ENCODE results near the gene ZWILCH.

The ZWILCH gene

GRCh38 chr15:66481107-66481856 is 23.8 kb upstream of the ZWILCH start:
- TF ChIP-seq EZH2 (optimal IDR thresholded peaks at IDR 0.05; ENCODE audit: low read depth, low read length): no peak
- TF ChIP-seq EZH2phosphoT487 (IDR thresholded peaks at IDR 0.05; ENCODE audit: low read length): no peak
- TF ChIP-seq, protein P1, sequence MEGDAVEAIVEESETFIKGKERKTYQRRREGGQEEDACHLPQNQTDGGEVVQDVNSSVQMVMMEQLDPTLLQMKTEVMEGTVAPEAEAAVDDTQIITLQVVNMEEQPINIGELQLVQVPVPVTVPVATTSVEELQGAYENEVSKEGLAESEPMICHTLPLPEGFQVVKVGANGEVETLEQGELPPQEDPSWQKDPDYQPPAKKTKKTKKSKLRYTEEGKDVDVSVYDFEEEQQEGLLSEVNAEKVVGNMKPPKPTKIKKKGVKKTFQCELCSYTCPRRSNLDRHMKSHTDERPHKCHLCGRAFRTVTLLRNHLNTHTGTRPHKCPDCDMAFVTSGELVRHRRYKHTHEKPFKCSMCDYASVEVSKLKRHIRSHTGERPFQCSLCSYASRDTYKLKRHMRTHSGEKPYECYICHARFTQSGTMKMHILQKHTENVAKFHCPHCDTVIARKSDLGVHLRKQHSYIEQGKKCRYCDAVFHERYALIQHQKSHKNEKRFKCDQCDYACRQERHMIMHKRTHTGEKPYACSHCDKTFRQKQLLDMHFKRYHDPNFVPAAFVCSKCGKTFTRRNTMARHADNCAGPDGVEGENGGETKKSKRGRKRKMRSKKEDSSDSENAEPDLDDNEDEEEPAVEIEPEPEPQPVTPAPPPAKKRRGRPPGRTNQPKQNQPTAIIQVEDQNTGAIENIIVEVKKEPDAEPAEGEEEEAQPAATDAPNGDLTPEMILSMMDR (IDR thresholded peaks at IDR 0.05; ENCODE audit: low read length): no peak
- no peaks in the 10 kb centered on the region for H4K20me1 ChIP-seq (ENCODE audit: insufficient read depth, low read length)
- no peak for DNase-seq
- no peaks in the 10 kb centered on the region for H3K36me3 ChIP-seq (replicated peaks; ENCODE audit: insufficient read depth, low read length)
- H3K9me3 ChIP-seq (replicated peaks; ENCODE audit: insufficient read depth, low read length): no peaks in the 10 kb centered on the region
- no peaks in the 10 kb centered on the region for H3K9me2 ChIP-seq (replicated peaks; ENCODE audit: insufficient read depth, low read length)
- H2AFZ ChIP-seq (ENCODE audit: low read length): no peak overlapping the region
- no peaks in the 10 kb centered on the region for H3F3A ChIP-seq (ENCODE audit: insufficient read depth, low read length)
- no peak overlapping the region for H3K4me3 ChIP-seq (ENCODE audit: low read length)
- H3K4me2 ChIP-seq (ENCODE audit: low read depth, low read length): no peak overlapping the region
- no peaks in the 10 kb centered on the region for H3K27me3 ChIP-seq (replicated peaks; ENCODE audit: insufficient read depth, low read length)
- no peaks in the 10 kb centered on the region for H3K4me1 ChIP-seq (ENCODE audit: low read length)
- no peak overlapping the region for H3K9ac ChIP-seq (ENCODE audit: low read length)
- H3K27ac ChIP-seq (ENCODE audit: low read length): no peak overlapping the region
- H3K79me2 ChIP-seq (ENCODE audit: low read length): 0 out of 2 replicates have a peak, but pooled peaks cover 1% of the 10 kb centered on the region

GRCh38 chr15:66482539-66482938 is 22.6 kb upstream of the ZWILCH start:
- no peak overlapping the region for H3K4me3 ChIP-seq (ENCODE audit: low read length)
- no peaks in the 10 kb centered on the region for H3K36me3 ChIP-seq (replicated peaks; ENCODE audit: insufficient read depth, low read length)
- H2AFZ ChIP-seq (ENCODE audit: low read length): no peak overlapping the region
- no peaks in the 10 kb centered on the region for H3K4me1 ChIP-seq (ENCODE audit: low read length)
- H3K9ac ChIP-seq (ENCODE audit: low read length): no peak overlapping the region
- H3F3A ChIP-seq (ENCODE audit: insufficient read depth, low read length): no peaks in the 10 kb centered on the region
- no peak for DNase-seq
- H3K27ac ChIP-seq (ENCODE audit: low read length): no peak overlapping the region
- H3K9me2 ChIP-seq (replicated peaks; ENCODE audit: insufficient read depth, low read length): no peaks in the 10 kb centered on the region
- H4K20me1 ChIP-seq (ENCODE audit: insufficient read depth, low read length): no peaks in the 10 kb centered on the region
- no peaks in the 10 kb centered on the region for H3K79me2 ChIP-seq (ENCODE audit: low read length)
- H3K4me2 ChIP-seq (ENCODE audit: low read depth, low read length): no peak overlapping the region
- TF ChIP-seq, protein P1 (IDR thresholded peaks at IDR 0.05; ENCODE audit: low read length): no peak
- TF ChIP-seq EZH2phosphoT487 (IDR thresholded peaks at IDR 0.05; ENCODE audit: low read length): no peak
- TF ChIP-seq EZH2 (optimal IDR thresholded peaks at IDR 0.05; ENCODE audit: low read depth, low read length): no peak
- no peaks in the 10 kb centered on the region for H3K27me3 ChIP-seq (replicated peaks; ENCODE audit: insufficient read depth, low read length)
- no peaks in the 10 kb centered on the region for H3K9me3 ChIP-seq (replicated peaks; ENCODE audit: insufficient read depth, low read length)

- H3K36me3 ChIP-seq (replicated peaks; ENCODE audit: insufficient read depth, low read length): no peaks in the 10 kb centered on the region
- no peaks in the 10 kb centered on the region for H3K9me3 ChIP-seq (replicated peaks; ENCODE audit: insufficient read depth, low read length)
- TF ChIP-seq EZH2 (optimal IDR thresholded peaks at IDR 0.05; ENCODE audit: low read depth, low read length): no peak
- TF ChIP-seq, protein P1 (IDR thresholded peaks at IDR 0.05; ENCODE audit: low read length): no peak
- no peak for TF ChIP-seq EZH2phosphoT487 (IDR thresholded peaks at IDR 0.05; ENCODE audit: low read length)
- no peak overlapping the region for H3K4me3 ChIP-seq (ENCODE audit: low read length)
- H3K27ac ChIP-seq (ENCODE audit: low read length): no peak overlapping the region
- H3K4me1 ChIP-seq (ENCODE audit: low read length): no peaks in the 10 kb centered on the region
- no peaks in the 10 kb centered on the region for H3K79me2 ChIP-seq (ENCODE audit: low read length)
- H4K20me1 ChIP-seq (ENCODE audit: insufficient read depth, low read length): no peaks in the 10 kb centered on the region; the same call in 1 of the 2 replicates
- H3F3A ChIP-seq (ENCODE audit: insufficient read depth, low read length): no peaks in the 10 kb centered on the region
- H3K9me2 ChIP-seq (replicated peaks; ENCODE audit: insufficient read depth, low read length): no peaks in the 10 kb centered on the region
- H3K9ac ChIP-seq (ENCODE audit: low read length): no peak overlapping the region
- H3K4me2 ChIP-seq (ENCODE audit: low read depth, low read length): no peak overlapping the region
- H3K27me3 ChIP-seq (replicated peaks; ENCODE audit: insufficient read depth, low read length): no peaks in the 10 kb centered on the region
- no peak for DNase-seq
- H2AFZ ChIP-seq (ENCODE audit: low read length): no peak overlapping the region
Observed at GRCh38 chr15:66483131-66483566, 22.0 kb upstream of the ZWILCH start.
